Tibial nerve (tissue), 4 donors: ENCODE results near the gene RHOBTB1.

ENCODE experiments used
- EP300 ChIP-seq, 2 donors: sonication (generic); formaldehyde crosslinking; IDR thresholded peaks; one replicate each; pipeline ENCODE4 v1.6.1; 2017; ENCODE audit warnings: antibody characterized with exemption in 2 of 2, mild to moderate bottlenecking in 1 of 2
- POLR2A ChIP-seq, 2 donors: fragments of 450-650 bp; IDR thresholded peaks; one replicate each; pipeline ENCODE4 v1.6.1; 2017; ENCODE audit warnings: antibody characterized with exemption in 2 of 2, mild to moderate bottlenecking in 2 of 2, moderate library complexity in 2 of 2
- TF ChIP-seq, protein P1 (sequence below), 5 experiments: fragments of 200-600 bp in 3 of 5; fragments of 450-650 bp in 2 of 5; sonication (generic) in 3 of 5; IDR thresholded peaks; one replicate each; pipeline ENCODE4 v1.5.1; 2016 to 2019; ENCODE audit warnings: antibody characterized with exemption in 5 of 5, mild to moderate bottlenecking in 3 of 5, moderate library complexity in 2 of 5

DNA sequence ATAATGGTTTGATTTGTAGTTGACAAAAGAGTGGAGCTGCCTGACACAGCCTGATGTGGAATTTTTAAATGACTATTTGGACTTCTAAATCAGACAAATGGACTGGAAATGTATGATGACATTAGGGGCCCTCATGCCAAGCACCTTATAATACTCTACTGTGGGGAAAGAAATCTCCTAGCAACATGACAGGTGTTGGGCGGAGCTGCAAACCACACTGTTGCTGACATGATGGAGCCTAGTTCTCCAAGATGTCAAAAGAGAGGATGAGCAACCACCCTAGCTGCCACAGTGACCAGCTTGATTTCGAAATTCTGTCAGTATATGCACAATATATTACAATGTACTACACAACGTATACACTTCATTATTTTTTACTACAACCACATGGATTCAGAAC, 65.8 kb downstream of the RHOBTB1 start:
- TF ChIP-seq, protein P1, sequence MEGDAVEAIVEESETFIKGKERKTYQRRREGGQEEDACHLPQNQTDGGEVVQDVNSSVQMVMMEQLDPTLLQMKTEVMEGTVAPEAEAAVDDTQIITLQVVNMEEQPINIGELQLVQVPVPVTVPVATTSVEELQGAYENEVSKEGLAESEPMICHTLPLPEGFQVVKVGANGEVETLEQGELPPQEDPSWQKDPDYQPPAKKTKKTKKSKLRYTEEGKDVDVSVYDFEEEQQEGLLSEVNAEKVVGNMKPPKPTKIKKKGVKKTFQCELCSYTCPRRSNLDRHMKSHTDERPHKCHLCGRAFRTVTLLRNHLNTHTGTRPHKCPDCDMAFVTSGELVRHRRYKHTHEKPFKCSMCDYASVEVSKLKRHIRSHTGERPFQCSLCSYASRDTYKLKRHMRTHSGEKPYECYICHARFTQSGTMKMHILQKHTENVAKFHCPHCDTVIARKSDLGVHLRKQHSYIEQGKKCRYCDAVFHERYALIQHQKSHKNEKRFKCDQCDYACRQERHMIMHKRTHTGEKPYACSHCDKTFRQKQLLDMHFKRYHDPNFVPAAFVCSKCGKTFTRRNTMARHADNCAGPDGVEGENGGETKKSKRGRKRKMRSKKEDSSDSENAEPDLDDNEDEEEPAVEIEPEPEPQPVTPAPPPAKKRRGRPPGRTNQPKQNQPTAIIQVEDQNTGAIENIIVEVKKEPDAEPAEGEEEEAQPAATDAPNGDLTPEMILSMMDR (IDR thresholded peaks at IDR 0.05) = no peak
- TF ChIP-seq EP300 (IDR thresholded peaks at IDR 0.05) (no peak), POLR2A (IDR thresholded peaks at IDR 0.05) (no peak)
